22Rv1 (cell line): Measurements from ENCODE around the gene PSMD5.

Experiments used
- ZFX ChIP-seq: fragments of 450-650 bp; IDR thresholded peaks from 2 replicates; pipeline ENCODE4 v1.6.1; 2017; ENCODE audit warnings: antibody characterized with exemption, borderline replicate concordance
- TF ChIP-seq, protein P1 (sequence below): fragments of 450-650 bp; IDR thresholded peaks from 2 replicates; pipeline ENCODE4 v1.5.1; 2017; ENCODE audit warnings: mild to moderate bottlenecking

DNA sequence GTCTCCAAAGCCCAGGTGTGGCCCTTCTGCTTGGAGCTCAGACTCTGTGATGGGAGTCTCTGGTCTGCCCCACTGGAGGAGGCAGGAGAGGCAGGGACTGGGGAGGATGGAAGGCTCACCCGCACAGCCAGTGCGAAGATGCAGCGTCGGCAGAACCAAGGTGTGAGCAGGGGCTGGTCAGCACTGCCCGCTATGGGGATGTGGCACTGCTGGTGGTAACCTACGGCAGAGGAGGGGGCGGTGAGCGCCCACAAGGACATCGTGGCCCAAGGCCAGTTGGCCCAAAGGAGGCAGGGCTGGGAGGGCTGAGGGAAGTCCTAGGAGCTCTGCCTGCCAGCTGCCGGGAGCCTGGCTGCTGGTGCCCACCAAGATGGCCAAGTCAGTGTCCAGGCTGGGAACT is 27.0 kb upstream of the PSMD5 start:
- TF ChIP-seq, protein P1, sequence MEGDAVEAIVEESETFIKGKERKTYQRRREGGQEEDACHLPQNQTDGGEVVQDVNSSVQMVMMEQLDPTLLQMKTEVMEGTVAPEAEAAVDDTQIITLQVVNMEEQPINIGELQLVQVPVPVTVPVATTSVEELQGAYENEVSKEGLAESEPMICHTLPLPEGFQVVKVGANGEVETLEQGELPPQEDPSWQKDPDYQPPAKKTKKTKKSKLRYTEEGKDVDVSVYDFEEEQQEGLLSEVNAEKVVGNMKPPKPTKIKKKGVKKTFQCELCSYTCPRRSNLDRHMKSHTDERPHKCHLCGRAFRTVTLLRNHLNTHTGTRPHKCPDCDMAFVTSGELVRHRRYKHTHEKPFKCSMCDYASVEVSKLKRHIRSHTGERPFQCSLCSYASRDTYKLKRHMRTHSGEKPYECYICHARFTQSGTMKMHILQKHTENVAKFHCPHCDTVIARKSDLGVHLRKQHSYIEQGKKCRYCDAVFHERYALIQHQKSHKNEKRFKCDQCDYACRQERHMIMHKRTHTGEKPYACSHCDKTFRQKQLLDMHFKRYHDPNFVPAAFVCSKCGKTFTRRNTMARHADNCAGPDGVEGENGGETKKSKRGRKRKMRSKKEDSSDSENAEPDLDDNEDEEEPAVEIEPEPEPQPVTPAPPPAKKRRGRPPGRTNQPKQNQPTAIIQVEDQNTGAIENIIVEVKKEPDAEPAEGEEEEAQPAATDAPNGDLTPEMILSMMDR, result no peak
- no peak for TF ChIP-seq ZFX
